Left lobe of liver (tissue), 2 donors: ENCODE results near the gene VTA1. TPM values are rescaled to one million over a fixed set of nuclear protein-coding genes. Genes with fewer than 3 reads are reported as not detected.
"Not testable (repeated sequence)": the region's sequence is repeated elsewhere in the genome, so short reads cannot be mapped to it uniquely, and the experiment has no call there.

ENCODE experiments used
- ATAC-seq: fragments of 200-7000 bp; cut with Tn5 transposase; one replicate; pipeline ENCODE4 v1.9.1; 2020; ENCODE audit warnings: mild to moderate bottlenecking, moderate library complexity
- DNase-seq: peaks from one replicate; pipeline ENCODE4 v3.0.0-alpha.2; 2020; ENCODE audit warnings: low spot score
- total RNA-seq: library from RNA; stranded (reverse); gene quantifications from one replicate; pipeline ENCODE4 v1.2.1, GENCODE V29; 2021
- donor health status: DM: no; HTN: no; CAD: no; lungs with moderate emphysema.
- donor health status: DM: no; HTN: yes; CAD: no.

The VTA1 gene, protein sequence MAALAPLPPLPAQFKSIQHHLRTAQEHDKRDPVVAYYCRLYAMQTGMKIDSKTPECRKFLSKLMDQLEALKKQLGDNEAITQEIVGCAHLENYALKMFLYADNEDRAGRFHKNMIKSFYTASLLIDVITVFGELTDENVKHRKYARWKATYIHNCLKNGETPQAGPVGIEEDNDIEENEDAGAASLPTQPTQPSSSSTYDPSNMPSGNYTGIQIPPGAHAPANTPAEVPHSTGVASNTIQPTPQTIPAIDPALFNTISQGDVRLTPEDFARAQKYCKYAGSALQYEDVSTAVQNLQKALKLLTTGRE
- total RNA-seq: 16.7 TPM

- peak; percentile 98 for ATAC-seq
- peak; percentile 99 for DNase-seq
Measured at GRCh38 chr6:142146828-142147662, at the start of gene VTA1, which contains the start of gene NMBR. Gene VTA1 (plus strand): TSS chr6:142147263. CDS start chr6:142147288, 25 bp downstream. Gene NMBR (minus strand): TSS chr6:142147122. CDS start chr6:142088658, 58,464 bp downstream.

DNA sequence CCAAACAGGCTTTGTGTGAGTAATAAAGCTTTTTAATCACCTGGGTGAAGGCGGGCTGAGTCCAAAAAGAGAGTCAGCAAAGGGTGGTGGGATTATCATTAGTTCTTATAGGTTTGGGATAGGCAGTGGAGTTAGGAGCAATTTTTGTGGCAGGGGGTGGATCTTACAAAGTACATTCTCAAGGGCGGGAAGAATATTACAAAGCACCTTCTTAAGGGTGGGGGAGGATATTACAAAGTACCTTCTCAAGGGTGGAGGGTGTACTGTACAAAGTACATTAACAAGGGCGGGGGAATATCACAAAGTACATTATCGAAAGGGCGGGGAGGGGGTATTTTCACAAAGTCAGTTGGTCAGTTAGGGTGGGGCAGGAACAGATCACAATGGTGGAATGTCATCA is 42.2 kb upstream of the VTA1 start:
- not testable (repeated sequence) for DNase-seq, ATAC-seq

DNA sequence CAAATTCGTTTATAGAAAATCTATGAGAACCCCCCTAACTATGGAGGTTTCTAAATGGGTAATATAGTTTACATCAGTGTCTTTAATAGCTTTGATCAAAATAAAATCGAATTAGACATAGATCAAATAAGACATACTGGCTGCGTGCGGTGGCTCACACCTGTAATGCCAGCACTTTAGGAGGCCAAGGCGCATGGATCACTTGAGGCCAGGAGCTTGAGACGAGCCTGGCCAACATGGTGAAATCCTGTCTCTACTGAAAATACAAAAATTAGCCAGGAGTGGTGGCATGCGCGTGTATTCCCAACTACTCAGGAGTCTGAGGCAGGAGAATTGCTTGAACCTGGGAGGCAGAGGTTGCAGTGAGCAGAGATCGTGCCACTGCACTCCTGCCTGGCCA is 36.2 kb upstream of the VTA1 start:
- ATAC-seq, DNase-seq: not testable (repeated sequence)

DNA sequence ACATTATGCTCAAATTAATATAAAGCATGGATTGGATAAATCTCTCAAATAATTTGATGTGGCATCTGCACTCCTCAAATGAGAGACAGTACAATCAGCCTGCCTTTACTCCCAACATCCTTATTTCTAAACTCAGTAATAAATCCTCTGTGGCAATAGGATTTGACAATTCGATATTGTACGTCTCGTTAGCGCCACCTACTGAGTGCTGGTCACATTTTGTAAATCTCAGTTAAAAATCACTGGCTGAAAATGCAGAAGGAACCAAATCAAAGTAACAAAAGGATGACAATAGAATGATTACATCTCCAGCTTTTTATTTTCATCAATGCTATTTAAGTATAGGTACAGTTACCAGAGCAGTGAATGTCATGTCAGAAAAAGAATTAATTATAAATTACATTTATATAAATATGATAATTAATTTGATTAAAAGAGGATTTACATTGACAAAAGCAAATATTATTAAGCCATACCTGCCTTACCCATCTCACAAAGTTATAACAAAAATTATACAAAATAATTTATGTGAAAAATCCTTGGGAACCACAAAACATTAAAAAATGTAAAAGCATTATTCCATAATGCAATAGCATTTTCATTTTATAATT is 34.5 kb upstream of the VTA1 start:
- peak; percentile 65 for DNase-seq
- peak; percentile 87 for ATAC-seq

GRCh38 chr6:142117366-142117765 is 29.7 kb upstream of the VTA1 start:
- ATAC-seq: no peak

DNA sequence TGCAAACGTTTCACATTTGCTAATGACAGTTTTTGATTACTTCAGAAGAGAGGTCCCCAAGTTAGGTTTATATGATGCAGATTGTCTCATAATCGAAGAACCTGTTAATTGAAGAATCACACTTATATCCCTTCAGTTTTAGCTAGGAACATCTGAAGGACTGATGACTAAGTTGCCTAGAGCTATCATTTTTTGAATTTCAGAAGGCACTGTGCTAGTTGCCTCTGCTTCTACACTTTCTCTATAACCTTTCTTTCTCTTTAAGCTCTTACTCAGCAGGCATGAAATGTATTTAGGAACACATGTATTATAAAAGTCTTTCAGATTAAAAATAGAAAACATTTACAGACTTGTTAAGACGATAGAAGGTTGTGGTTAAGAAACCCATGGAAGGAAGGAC is 28.7 kb upstream of the VTA1 start:
- ATAC-seq: no peak
- no peak for DNase-seq

More at GRCh38 chr6:142117366-142117765, 29.7 kb upstream of the VTA1 start:
- no peak for DNase-seq

DNA sequence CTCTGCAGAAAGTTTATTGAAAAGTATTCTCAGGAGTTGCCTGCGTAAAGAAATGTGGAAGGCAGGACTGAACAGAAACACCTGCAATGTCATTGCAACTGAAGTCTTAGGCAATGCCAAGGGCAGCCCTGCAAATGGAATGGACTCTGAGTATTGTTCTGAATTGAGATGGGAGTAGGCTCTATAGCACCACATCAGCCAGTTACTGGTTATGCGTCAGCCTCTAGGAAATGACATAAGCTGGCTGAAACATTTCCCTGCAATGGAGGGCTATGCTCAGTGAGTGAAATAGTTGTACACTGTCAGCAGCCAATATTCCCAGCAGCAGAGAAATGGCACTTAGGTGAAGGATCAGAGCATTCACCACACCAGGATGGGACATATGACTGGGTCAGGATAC is 28.1 kb upstream of the VTA1 start:
- no peak for ATAC-seq

GRCh38 chr6:142121342-142121741 is 25.7 kb upstream of the VTA1 start:
- ATAC-seq: no peak

More for the DNA sequence above, 28.1 kb upstream of the VTA1 start:
- DNase-seq: no peak

DNA sequence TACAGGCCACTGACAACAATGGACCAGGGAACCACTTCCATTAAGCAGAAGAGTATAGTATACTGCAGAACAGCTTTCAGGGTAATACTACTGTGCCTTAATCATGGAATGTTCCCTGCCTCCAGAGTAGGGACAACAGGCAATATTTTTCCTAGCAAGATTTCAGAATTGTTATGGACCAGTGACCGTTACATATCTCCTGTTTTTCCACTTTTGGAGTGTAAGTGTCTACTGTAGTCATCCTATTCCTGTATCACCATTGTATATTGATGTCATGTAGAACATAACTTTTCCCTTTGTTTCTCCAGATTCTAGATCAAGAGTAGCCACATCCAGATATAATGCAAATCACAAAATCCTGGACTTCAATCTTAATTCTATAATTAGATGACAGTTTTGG is 16.2 kb upstream of the VTA1 start:
- ATAC-seq: no peak
- DNase-seq: no peak

More at GRCh38 chr6:142121342-142121741, 25.7 kb upstream of the VTA1 start:
- DNase-seq: no peak

DNA sequence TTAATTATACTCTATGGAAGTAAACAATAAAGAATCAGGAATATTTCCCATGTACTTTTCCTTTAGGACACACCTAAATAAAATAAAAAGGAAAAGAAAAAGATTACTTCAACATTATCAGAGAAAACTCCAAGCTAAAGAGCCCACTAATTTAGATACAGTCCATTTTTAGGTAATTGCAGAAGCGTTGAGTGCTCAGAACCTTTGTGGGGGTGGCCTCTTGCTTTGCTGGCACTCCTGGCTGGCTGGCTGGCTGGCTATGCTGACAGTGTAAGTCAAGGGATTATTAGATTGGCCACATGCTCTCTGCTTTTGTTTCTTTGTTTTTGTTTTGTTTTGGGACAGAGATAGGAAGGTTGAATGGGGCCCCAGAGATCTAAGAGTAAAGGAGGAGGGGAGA is 14.4 kb upstream of the VTA1 start, which contains the start of gene GJE1:
GJE1 (plus strand) TSS at position 301 of the 400 bp plus-strand sequence. CDS start 234 bp downstream, outside the sequence.
- no peak for ATAC-seq
- no peak for DNase-seq

DNA sequence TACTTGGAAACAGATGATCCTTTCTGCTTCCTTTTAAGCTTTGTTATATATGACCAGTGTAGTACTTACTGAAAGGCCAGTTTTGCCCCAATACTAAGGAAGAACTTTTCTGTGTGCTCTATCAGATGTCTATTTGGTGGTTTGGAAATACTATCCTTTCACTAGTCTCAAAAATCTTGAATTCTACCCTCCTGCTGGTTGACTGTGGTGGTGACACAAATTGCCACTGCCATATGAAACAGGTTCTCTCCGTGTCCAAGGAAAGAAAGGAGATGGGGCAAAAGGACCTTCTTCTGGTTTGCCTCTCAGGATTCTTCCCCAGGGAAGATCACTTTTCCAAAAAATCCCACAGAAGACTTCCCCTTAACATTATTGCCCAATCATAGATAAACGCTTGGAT is 8.2 kb upstream of the VTA1 start:
- ATAC-seq (no peak), DNase-seq (no peak)

GRCh38 chr6:142141531-142141930 is 5.5 kb upstream of the VTA1 start:
- not testable (repeated sequence) for ATAC-seq, DNase-seq

- ATAC-seq (no peak), DNase-seq (no peak)
Measured at GRCh38 chr6:142152746-142153145, 5.7 kb downstream of the VTA1 start.

GRCh38 chr6:142153196-142153595 is 6.1 kb downstream of the VTA1 start:
- no peak for ATAC-seq
- DNase-seq: no peak

GRCh38 chr6:142154336-142154735 is 7.3 kb downstream of the VTA1 start:
- DNase-seq (no peak), ATAC-seq (no peak)

- ATAC-seq: no peak
- no peak for DNase-seq
Measured at GRCh38 chr6:142155091-142155490, 8.0 kb downstream of the VTA1 start.

DNA sequence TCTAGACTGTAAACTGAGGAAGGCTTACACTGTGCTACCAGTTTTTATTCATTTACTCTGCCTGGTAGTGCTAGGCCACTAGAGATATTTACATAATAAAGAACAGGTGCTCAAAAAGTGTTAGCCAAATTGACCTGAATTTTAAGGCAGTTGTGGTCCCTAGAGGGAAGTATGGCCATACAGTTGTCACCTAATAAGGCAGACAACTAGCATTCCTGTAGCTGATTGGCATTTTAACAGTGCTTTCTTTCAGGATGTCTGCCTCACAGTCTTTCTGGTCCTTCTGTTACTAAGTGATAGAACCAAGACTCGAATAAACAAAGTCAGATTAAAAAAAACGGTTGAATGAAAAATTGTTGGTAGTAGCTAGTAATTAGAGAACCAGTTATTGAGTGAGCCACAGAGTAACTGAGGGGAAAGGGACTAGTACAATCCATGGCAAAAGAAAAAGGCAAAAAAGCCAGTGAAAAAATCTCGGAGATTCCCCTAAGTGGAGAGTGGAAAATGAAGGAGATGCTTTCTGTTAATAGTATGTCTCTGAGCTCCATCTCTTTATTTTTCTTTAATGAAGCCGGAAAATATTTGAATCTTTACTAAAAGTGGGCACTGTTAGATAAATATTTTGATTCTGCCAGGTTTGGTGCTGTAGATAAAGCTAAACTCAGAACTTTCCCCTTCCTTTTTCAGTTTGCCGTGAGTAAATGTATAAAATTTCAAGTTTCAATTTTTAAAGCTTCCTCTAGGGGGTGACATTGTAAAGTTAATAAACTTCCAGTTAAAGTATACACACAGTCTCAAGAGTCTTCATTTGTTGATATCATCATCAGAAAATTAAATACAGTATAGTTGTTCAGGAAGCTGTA is 9.1 kb downstream of the VTA1 start:
- ATAC-seq: peak; percentile 84
- no peak for DNase-seq

- not testable (repeated sequence) for ATAC-seq, DNase-seq
Measured at GRCh38 chr6:142156758-142157068, 9.7 kb downstream of the VTA1 start.

DNA sequence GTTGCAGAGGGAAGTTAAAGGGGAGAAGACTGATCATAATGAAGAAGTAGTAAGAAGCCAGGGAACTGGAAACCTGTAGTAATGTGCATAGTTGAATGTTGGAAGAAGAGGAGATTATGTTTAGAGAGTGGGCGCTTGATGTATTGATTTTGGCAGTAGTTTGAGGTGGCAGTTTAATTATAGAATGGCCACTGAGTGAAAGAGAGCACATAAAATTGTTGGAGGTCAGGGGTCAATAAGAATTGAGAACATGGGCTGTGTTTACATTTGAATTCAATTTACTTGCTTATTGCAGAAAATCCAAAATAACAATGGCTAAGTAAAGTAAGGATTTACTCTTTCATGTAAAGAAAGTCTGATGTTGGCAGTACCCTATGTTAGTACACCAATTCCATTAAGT is 15.7 kb downstream of the VTA1 start:
- DNase-seq (no peak), ATAC-seq (no peak)

GRCh38 chr6:142165227-142165626 is 18.2 kb downstream of the VTA1 start:
- DNase-seq: no peak
- ATAC-seq: no peak
